Right lobe of liver (tissue), 4 donors: ENCODE data around the gene GRID1.

Source experiments
- POLR2A ChIP-seq: fragments of 450-650 bp; IDR thresholded peaks from one replicate; pipeline ENCODE4 v1.6.1; 2017; ENCODE audit warnings: antibody characterized with exemption, mild to moderate bottlenecking
- TF ChIP-seq, protein P1 (sequence below), 4 donors: fragments of 200-600 bp in 3 of 4; fragments of 450-650 bp in 1 of 4; IDR thresholded peaks; one replicate each; pipeline versions ENCODE4 v1.5.1 to v1.8.0; 2016 to 2022; ENCODE audit warnings: antibody characterized with exemption in 4 of 4, mild to moderate bottlenecking in 2 of 4
- donor health status: DM: no; HTN: no; CAD: no.
- donor health status: DM: no; HTN: no; CAD: no.
- donor health status: DM: no; HTN: yes; CAD: no.

DNA sequence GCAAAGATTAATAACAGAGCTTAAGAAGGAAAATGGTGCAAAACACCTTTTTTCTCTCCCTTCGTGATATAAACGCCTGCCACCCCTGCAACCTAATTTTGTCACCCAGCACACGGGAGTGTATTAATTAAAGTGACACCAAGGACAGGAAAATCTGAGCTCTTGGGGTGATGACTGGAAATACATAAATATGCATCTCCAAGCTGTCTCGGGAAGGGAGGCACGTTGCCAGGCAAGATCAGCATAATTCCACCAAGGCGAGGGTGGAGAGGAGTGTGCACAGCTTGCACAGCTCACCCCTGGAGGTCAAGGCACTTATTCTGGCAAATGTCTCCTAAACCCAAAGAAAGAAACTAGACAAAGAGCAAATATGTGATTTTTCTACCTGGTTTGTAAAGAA, 700.9 kb downstream of the GRID1 start:
- TF ChIP-seq, protein P1, sequence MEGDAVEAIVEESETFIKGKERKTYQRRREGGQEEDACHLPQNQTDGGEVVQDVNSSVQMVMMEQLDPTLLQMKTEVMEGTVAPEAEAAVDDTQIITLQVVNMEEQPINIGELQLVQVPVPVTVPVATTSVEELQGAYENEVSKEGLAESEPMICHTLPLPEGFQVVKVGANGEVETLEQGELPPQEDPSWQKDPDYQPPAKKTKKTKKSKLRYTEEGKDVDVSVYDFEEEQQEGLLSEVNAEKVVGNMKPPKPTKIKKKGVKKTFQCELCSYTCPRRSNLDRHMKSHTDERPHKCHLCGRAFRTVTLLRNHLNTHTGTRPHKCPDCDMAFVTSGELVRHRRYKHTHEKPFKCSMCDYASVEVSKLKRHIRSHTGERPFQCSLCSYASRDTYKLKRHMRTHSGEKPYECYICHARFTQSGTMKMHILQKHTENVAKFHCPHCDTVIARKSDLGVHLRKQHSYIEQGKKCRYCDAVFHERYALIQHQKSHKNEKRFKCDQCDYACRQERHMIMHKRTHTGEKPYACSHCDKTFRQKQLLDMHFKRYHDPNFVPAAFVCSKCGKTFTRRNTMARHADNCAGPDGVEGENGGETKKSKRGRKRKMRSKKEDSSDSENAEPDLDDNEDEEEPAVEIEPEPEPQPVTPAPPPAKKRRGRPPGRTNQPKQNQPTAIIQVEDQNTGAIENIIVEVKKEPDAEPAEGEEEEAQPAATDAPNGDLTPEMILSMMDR (IDR thresholded peaks at IDR 0.05) = no peak
- TF ChIP-seq POLR2A = no peak
